GM20000 (cell line): ENCODE data around the gene RASSF5.
A peak's percentile ranks its signal among the peaks of the same experiment; 100 is the strongest.

Source experiments
- DNase-seq: peaks from one replicate; pipeline ENCODE4 v3.0.0; 2012; ENCODE audit warnings: low spot score
- CTCF ChIP-seq: IDR thresholded peaks from 2 replicates; pipeline ENCODE4 v1.5.1; 2012; ENCODE audit warnings: mild to moderate bottlenecking, control low read depth; ENCODE audit errors: extremely low read depth, missing control alignments

Gene RASSF5

GRCh38 chr1:206595581-206596318 is 88.4 kb downstream of the RASSF5 start:
- no peak for TF ChIP-seq CTCF
- no peak for DNase-seq

GRCh38 chr1:206596319-206596666 is 89.0 kb downstream of the RASSF5 start:
- no peak for TF ChIP-seq CTCF
- no peak for DNase-seq

GRCh38 chr1:206600527-206600926 is 93.2 kb downstream of the RASSF5 start:
- DNase-seq, result no peak
- TF ChIP-seq CTCF, result no peak

- no peak for TF ChIP-seq CTCF
- DNase-seq, result no peak
Observed at GRCh38 chr1:206604861-206605260, 97.5 kb downstream of the RASSF5 start.

GRCh38 chr1:206606867-206607266 is 99.5 kb downstream of the RASSF5 start:
- no peak for DNase-seq
- no peak for TF ChIP-seq CTCF

- peak; percentile 61 for DNase-seq
Observed at GRCh38 chr1:206608108-206608698, 100.9 kb downstream of the RASSF5 start.

More at GRCh38 chr1:206608108-206608698, 100.9 kb downstream of the RASSF5 start:
- peak; percentile 62 for TF ChIP-seq CTCF
